Stomach (tissue), 9 donors: Measurements from ENCODE around the gene NMT1. TPM values are rescaled to one million over a fixed set of nuclear protein-coding genes. Genes with fewer than 3 reads are reported as not detected.

Source experiments
- DNase-seq, 2 donors: peaks; one replicate each; pipeline versions ENCODE4 v3.0.0 to v3.0.0-alpha.2; 2013 to 2019
- H3K27ac ChIP-seq, 5 donors: fragments of 200-600 bp in 4 of 5; sonication (generic) in 4 of 5; one replicate each; pipeline ENCODE4 v1.5.1; 2013 to 2019; ENCODE audit warnings: mild to moderate bottlenecking in 1 of 5, moderate library complexity in 1 of 5
- H3K27me3 ChIP-seq, 3 donors: fragments of 200-600 bp; sonication (generic); one replicate each; pipeline ENCODE4 v1.5.1; 2017 to 2019; ENCODE audit warnings: mixed run types in 1 of 3
- H3K36me3 ChIP-seq, 4 donors: fragments of 200-600 bp; sonication (generic); 1 replicate in 3 of 4; 2 replicates in 1 of 4; pipeline ENCODE4 v1.5.1; 2016 to 2019
- H3K4me1 ChIP-seq, 4 donors: fragments of 200-600 bp; sonication (generic); one replicate each; pipeline ENCODE4 v1.5.1; 2016 to 2019
- H3K4me3 ChIP-seq, 4 donors: fragments of 200-600 bp; sonication (generic) in 3 of 4; one replicate each; pipeline ENCODE4 v1.5.1; 2016 to 2019; ENCODE audit warnings: mild to moderate bottlenecking in 1 of 4
- H3K9me3 ChIP-seq, 4 donors: fragments of 200-600 bp; sonication (generic); one replicate each; pipeline ENCODE4 v1.5.1; 2016 to 2019
- CTCF ChIP-seq, 7 experiments: fragments of 450-650 bp in 4 of 7; fragments of 200-600 bp in 3 of 7; sonication (generic) in 3 of 7; IDR thresholded peaks; one replicate each; pipeline ENCODE4 v1.5.1; 2016 to 2019; ENCODE audit warnings: antibody characterized with exemption in 7 of 7, control low read depth in 2 of 7, mild to moderate bottlenecking in 1 of 7
- EP300 ChIP-seq: sonication (generic); formaldehyde crosslinking; IDR thresholded peaks from one replicate; pipeline ENCODE4 v1.6.1; 2017; ENCODE audit warnings: antibody characterized with exemption
- POLR2A ChIP-seq, 4 donors: fragments of 450-650 bp; IDR thresholded peaks; one replicate each; pipeline ENCODE4 v1.6.1; 2016; ENCODE audit warnings: antibody characterized with exemption in 4 of 4, control low read depth in 2 of 4, mild to moderate bottlenecking in 1 of 4, moderate library complexity in 1 of 4
- POLR2AphosphoS5 ChIP-seq, 3 donors: sonication (generic); formaldehyde crosslinking; IDR thresholded peaks; one replicate each; pipeline ENCODE4 v1.6.1; 2016; ENCODE audit warnings: antibody characterized with exemption in 3 of 3
- WGBS, 5 donors: extraction: QIAGEN DNeasy Blood & Tissue Kit in 3 of 5; methylation state at CpG; one replicate each; pipeline versions ENCODE4 v1.1.5 to v1.1.7; 2013 to 2018; 5-methylcytosine and 5-hydroxymethylcytosine counted together
- intact Hi-C: fragments of 100-400 bp; cut with DNase I; formaldehyde crosslinking; loops from one replicate; pipeline ENCODE4 v1.15.1; 2023; ENCODE audit warnings: low total_unique reads
- polyA plus RNA-seq, 3 donors: library from polyadenylated mRNA; stranded (reverse); fragments of 200-250 nt; gene quantifications; one replicate each; pipeline ENCODE4 v1.2.3, GENCODE V29; 2013
- total RNA-seq, 5 donors: library from RNA; depleted of rRNA; stranded (reverse); fragments of >200 nt; gene quantifications; one replicate each; pipeline versions ENCODE4 v1.1.0 to v1.2.3, GENCODE V29; 2014 to 2016
- donor health status: healthy with polysubstance abuse.
- donor health status: Bipolar disorder and iron deficiency.
- donor health status: healthy.

The NMT1 gene
- total and polyA plus RNA-seq, 8 donors: 23.3 to 230 (median 73.5) TPM

DNA sequence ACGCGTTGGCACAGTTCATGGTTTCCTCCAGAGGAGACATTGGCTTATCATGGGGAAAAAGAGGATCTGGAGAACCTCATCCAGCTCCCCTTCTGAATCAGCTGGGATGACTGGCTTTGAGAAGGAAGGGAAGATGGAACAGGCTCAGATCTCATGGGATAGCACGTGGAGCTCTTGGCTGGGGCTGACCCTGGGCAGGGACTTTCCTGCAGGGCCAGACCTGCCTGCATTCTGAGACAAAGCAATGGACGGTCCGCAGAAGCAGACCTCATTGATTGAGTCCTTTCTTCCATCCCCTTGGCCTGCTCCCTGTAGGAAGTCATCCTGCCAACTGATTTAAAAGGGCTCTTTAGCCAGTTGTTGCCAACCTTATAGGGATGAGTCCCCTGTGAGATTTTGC, 45.0 kb downstream of the NMT1 start:
- no peaks in the 10 kb centered on the region for H3K9me3 ChIP-seq
- peaks cover 2 to 52% (median 16%) of the 10 kb centered on the region in 4 donors for H3K4me1 ChIP-seq
- intact Hi-C loops: loop anchor here (10.0 kb wide), 1 partner anchor 191 kb away; the partner anchor contains the start of gene GFAP
- TF ChIP-seq POLR2AphosphoS5 (IDR thresholded peaks at IDR 0.05) (no peak), POLR2A (IDR thresholded peaks at IDR 0.05) (no peak), EP300 (no peak), CTCF (IDR thresholded peaks at IDR 0.05) (no peak)
- no peak overlapping the region for H3K4me3 ChIP-seq
- H3K36me3 ChIP-seq: peaks cover 71 to 88% (median 81%) of the 10 kb centered on the region in 4 donors
- 77 to 92% (median 90%) methylated on average over 5 of the region's 5 CpGs for WGBS, 5 donors
- DNase-seq: no peak
- H3K27ac ChIP-seq: peak overlapping the region in 1 of 5 donors; percentile 39
- H3K27me3 ChIP-seq: no peaks in the 10 kb centered on the region

DNA sequence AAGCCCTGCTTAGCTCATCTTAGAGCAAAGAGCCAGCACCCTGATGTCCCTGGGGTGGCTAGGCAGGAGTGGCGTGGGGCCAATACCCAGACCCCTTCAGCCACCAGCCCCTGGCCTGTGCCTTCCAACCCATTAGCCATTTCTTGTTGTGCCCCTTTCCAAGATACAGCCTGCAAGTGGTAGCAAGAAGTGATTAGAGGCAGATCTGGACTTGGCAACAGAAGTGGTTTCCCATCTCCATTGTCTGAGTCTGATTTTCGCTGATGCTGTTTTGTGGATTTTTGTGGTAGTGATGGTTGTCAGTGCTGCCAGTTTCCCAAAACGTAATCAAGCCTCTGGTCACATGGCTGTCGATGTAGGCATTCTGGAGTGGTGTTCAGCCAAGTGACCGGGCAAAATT, 45.5 kb downstream of the NMT1 start:
- Histone ChIP-seq H3K4me1 (peaks cover 6 to 53% (median 19%) of the 10 kb centered on the region in 4 donors), H3K36me3 (peaks cover 67 to 88% (median 76%) of the 10 kb centered on the region in 4 donors), H3K9me3 (no peaks in the 10 kb centered on the region), H3K4me3 (no peak overlapping the region), H3K27me3 (no peaks in the 10 kb centered on the region), H3K27ac (peak overlapping the region in 1 of 5 donors; percentile 39)
- TF ChIP-seq POLR2A (IDR thresholded peaks at IDR 0.05) (no peak), EP300 (no peak), CTCF (IDR thresholded peaks at IDR 0.05) (no peak), POLR2AphosphoS5 (IDR thresholded peaks at IDR 0.05) (no peak)
- no peak for DNase-seq
- intact Hi-C loops: loop anchor here (10.0 kb wide), 1 partner anchor 192 kb away; the partner anchor contains the start of gene GFAP
- 77 to 85% (median 84%) methylated on average over 4 to 5 of the region's 5 CpGs for WGBS, 5 donors

- TF ChIP-seq EP300 (no peak), CTCF (IDR thresholded peaks at IDR 0.05) (no peak), POLR2AphosphoS5 (IDR thresholded peaks at IDR 0.05) (no peak), POLR2A (IDR thresholded peaks at IDR 0.05) (no peak)
- Histone ChIP-seq H3K4me1 (peaks cover 6 to 49% (median 24%) of the 10 kb centered on the region in 4 donors), H3K27me3 (no peaks in the 10 kb centered on the region), H3K27ac (peak overlapping the region in 2 of 5 donors; percentile 9 to 39), H3K9me3 (no peaks in the 10 kb centered on the region), H3K4me3 (no peak overlapping the region), H3K36me3 (peaks cover 62 to 88% (median 74%) of the 10 kb centered on the region in 4 donors)
- intact Hi-C loops: loop anchor here (10.0 kb wide), 1 partner anchor 193 kb away; the partner anchor contains the start of gene GFAP
- WGBS, 5 donors: 73 to 85% (median 78%) methylated on average over 8 to 13 of the region's 13 CpGs
- DNase-seq: no peak
Observed at GRCh38 chr17:45107293-45108010, 46.3 kb downstream of the NMT1 start.

GRCh38 chr17:45108051-45108450, 46.9 kb downstream of the NMT1 start:
- no peaks in the 10 kb centered on the region for H3K9me3 ChIP-seq
- intact Hi-C loops: loop anchor here (10.0 kb wide), 1 partner anchor 193 kb away; the partner anchor contains the start of gene GFAP
- 52 to 72% (median 67%) methylated on average over 6 to 9 of the region's 9 CpGs for WGBS, 5 donors
- H3K4me3 ChIP-seq: no peak overlapping the region
- no peak for DNase-seq
- peaks cover 6 to 49% (median 24%) of the 10 kb centered on the region in 4 donors for H3K4me1 ChIP-seq
- peaks cover 62 to 88% (median 74%) of the 10 kb centered on the region in 4 donors for H3K36me3 ChIP-seq
- H3K27ac ChIP-seq: peak overlapping the region in 2 of 5 donors; percentile 9 to 39
- no peak for TF ChIP-seq POLR2A (IDR thresholded peaks at IDR 0.05)
- TF ChIP-seq CTCF (IDR thresholded peaks at IDR 0.05): no peak
- no peaks in the 10 kb centered on the region for H3K27me3 ChIP-seq
